HEK293T (cell line): ENCODE results near the gene NRTN.

Experiments used
- ARNT ChIP-seq: fragments of 450-650 bp; IDR thresholded peaks from 2 replicates; pipeline ENCODE4 v1.6.1; 2017; ENCODE audit warnings: mild to moderate bottlenecking
- BHLHE40 ChIP-seq: fragments of 450-650 bp; IDR thresholded peaks from 2 replicates; pipeline ENCODE4 v1.6.1; 2016; ENCODE audit warnings: mild to moderate bottlenecking, moderate library complexity, borderline replicate concordance
- ELF4 ChIP-seq: fragments of 450-650 bp; IDR thresholded peaks from 2 replicates; pipeline ENCODE4 v1.6.1; 2017; ENCODE audit warnings: antibody characterized with exemption
- FOXK2 ChIP-seq: fragments of 450-650 bp; IDR thresholded peaks from 2 replicates; pipeline ENCODE4 v1.6.1; 2016; ENCODE audit warnings: mild to moderate bottlenecking
- FOXM1 ChIP-seq: fragments of 450-650 bp; IDR thresholded peaks from 2 replicates; pipeline ENCODE4 v1.6.1; 2017; ENCODE audit warnings: mild to moderate bottlenecking, borderline replicate concordance
- HDGF ChIP-seq: fragments of 450-650 bp; IDR thresholded peaks from 2 replicates; pipeline ENCODE4 v1.6.1; 2017; ENCODE audit warnings: antibody characterized with exemption, borderline replicate concordance
- L3MBTL2 ChIP-seq: fragments of 450-650 bp; conservative IDR thresholded peaks from 2 replicates; pipeline ENCODE4 v1.6.1; 2016; ENCODE audit warnings: mild to moderate bottlenecking
- LEF1 ChIP-seq: fragments of 450-650 bp; IDR thresholded peaks from 2 replicates; pipeline ENCODE4 v1.6.1; 2017; ENCODE audit warnings: mild to moderate bottlenecking, borderline replicate concordance
- NFRKB ChIP-seq: fragments of 450-650 bp; IDR thresholded peaks from 2 replicates; pipeline ENCODE4 v1.6.1; 2016; ENCODE audit warnings: mild to moderate bottlenecking, moderate library complexity
- SP1 ChIP-seq: fragments of 450-650 bp; IDR thresholded peaks from 2 replicates; pipeline ENCODE4 v1.6.1; 2017
- SUZ12 ChIP-seq: fragments of 450-650 bp; IDR thresholded peaks from 2 replicates; pipeline ENCODE4 v1.6.1; 2016; ENCODE audit warnings: mild to moderate bottlenecking
- TARDBP ChIP-seq: fragments of 450-650 bp; IDR thresholded peaks from 2 replicates; pipeline ENCODE4 v1.6.1; 2016
- ZNF384 ChIP-seq: fragments of 450-650 bp; IDR thresholded peaks from 2 replicates; pipeline ENCODE4 v1.6.1; 2016

- no peak for TF ChIP-seq BHLHE40
- no peak for TF ChIP-seq NFRKB
- no peak for TF ChIP-seq FOXM1
- TF ChIP-seq ARNT, result no peak
- no peak for TF ChIP-seq SUZ12
- TF ChIP-seq TARDBP, result no peak
- TF ChIP-seq FOXK2, result no peak
- TF ChIP-seq HDGF, result no peak
- TF ChIP-seq LEF1, result no peak
- no peak for TF ChIP-seq ELF4
- TF ChIP-seq L3MBTL2, result no peak
- no peak for TF ChIP-seq SP1
- no peak for TF ChIP-seq ZNF384
Observed at GRCh38 chr19:5786593-5787408, 18.1 kb upstream of the NRTN start.
